Measurements from ENCODE around the gene ANO2.
"Not testable (repeated sequence)": the region's sequence is repeated elsewhere in the genome, so short reads cannot be mapped to it uniquely, and the experiment has no call there.

Gene ANO2

DNA sequence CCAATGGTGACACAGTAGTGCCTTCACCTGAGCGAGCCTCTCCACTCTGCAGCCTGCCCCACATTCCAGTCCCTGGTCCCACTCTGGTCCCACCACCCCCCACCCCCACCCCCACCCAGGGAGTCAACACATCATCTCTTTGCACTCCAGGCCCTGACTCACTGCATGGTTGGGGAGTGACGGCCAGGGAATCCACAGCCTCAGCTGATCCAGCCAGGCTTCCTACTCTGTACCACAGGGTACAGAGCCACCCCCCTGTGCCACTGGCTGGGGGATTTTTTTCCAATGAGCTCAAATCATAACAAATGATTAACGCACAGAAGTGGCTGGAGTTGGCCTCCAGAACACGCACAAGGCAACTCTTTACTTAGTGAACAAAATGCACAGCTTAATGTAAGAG, 279.4 kb downstream of the ANO2 start:
- no peak for DNase-seq (ENCODE audit: low spot score)

DNA sequence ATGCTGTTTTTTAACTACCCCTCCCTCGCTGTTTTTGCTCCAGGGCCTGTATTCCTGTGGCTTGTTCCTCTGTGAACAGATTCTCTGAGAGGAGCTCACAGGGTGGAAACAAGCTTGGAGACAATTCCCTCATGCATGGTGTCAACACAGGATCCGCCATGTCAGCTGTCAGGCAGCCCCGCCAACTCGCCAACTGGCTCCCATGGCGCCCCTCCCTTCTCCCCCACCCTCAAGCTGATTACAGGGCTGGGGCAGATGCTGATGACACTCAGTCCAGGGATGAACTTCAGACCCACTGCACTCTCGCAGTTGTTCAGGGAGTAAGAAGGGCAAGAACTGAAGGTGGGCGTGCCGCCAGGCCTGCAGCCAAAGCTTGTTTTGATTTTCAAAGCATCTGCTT, 283.2 kb downstream of the ANO2 start:
- DNase-seq (ENCODE audit: low spot score), result no peak

DNA sequence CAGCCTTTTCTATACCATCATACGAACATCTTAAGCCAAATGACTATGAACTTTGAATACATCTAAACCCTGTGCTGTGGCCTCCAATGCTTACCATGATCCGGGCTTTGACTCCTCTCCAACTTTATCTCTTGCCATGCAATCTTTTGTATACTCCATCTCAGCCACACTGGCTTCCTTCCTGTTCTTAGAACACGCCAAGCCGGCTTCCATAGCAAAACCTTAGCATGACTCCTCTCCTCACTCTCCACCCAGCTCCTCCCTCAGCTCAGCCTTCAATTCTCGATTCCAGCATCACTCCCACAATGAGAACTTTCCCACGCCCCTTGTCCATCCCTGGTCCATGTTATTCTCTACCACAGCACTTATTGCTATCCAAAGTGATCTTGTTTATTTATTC, 284.8 kb downstream of the ANO2 start:
- no peak for DNase-seq (ENCODE audit: low spot score)

DNA sequence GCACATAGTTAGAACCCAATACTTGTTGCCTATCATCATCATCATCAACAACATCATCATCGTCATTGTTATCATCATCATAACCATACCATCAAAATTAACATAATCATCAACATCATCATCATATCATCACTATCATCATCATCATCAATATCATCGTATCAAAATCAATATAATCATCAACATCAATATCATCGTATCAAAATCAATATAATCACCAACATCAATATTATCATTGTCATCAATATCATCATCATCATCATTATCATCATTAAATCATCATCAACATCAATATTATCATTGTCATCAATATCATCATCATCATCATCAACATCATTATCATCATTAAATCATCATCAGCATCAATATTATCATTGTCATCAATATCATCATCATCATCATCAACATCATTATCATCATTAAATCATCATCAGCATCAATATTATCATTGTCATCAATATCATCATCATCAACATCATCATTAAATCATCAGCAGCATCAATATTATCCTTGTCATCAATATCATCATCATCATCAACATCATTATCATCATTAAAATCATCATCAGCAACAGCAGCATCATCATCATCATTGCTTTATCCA, 286.6 kb downstream of the ANO2 start:
- not testable (repeated sequence) for DNase-seq (ENCODE audit: low spot score)

DNA sequence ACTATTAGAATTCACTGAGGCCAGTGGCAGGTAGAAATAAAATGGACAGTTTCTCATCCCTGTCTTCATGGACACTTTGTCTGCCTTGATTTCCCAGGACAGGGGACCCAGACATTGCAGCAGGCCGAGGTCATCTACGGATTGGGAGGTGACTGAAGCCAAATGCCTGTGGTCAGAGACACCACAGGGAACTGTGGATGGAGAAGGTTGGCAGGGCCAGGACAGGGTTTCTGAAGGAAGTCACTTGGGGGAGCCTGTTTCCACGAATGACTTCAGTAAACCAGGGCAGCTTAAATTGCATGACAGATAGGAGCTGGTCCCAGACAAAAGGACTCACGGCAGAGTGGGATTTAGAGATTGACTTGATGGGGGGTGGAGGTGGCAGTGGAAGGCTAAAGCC, 288.2 kb downstream of the ANO2 start:
- DNase-seq (ENCODE audit: low spot score), result no peak

DNA sequence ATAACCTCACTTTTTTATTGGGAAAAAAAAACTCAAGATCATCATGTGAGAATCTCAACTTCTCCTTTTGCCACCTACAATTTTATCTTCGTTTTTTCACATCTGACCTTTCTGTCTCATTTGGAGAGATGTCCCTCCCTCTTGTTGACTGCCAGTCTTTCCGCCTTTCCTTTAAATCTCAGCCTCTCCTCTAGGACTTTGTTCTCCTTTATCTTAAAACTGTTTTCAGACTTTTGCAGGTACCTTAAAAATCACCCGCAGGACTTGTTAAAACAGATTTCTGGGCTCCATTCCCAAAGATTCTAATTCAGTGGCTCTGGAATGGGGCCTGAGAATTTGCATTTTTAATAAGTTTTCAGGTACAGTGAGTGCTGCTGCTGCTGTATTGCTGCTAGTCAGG, 289.9 kb downstream of the ANO2 start:
- DNase-seq (ENCODE audit: low spot score), result no peak

DNA sequence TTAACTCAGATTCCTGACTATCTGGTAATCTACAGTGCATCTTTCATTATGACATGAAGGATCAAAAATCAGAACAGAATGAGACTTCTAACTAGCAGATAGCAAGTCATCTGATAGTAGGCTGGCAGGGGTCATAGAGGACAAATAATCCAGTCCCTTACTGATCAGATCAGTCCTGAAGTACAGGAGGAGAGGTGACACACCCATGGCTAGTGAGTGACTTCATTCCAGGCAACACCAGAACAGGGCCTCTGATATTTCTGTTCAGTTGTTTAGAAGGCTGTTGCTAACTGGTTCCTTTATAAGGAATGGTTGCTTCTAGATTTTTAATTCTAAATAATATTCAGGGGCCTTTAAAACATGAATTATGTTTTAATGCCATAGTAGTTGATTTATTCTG, 291.0 kb downstream of the ANO2 start:
- DNase-seq (ENCODE audit: low spot score), result no peak

DNA sequence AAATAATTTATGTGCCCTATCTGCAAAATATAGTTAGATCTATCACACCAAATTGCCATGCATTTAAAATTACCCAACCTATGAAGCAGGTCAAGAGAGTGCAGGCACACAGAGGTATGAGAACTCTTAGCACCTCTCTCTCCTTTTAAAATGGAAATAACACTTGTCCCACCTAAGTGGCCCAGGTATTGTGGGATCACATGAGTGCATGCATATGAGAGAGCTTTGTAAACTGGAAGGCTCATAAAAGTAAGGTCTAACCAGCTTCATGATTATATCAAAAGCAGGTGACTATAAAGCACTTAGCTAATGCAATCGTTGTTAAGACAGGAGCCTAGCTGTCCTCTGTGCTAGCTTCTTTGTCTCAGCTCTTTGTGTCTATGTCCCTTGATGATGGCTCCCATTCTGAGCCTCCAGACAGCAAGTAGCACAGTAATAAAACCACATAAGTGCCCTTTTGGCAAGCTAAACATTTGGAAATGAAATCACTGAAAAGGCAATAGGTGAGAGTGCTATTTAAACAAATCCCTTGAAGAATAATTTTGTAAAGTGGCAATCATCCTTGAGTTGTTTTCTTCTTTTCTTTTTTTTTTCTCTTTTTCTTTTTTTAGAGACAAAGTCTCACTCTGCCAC, 294.1 kb downstream of the ANO2 start:
- no peak for DNase-seq (ENCODE audit: low spot score)

DNA sequence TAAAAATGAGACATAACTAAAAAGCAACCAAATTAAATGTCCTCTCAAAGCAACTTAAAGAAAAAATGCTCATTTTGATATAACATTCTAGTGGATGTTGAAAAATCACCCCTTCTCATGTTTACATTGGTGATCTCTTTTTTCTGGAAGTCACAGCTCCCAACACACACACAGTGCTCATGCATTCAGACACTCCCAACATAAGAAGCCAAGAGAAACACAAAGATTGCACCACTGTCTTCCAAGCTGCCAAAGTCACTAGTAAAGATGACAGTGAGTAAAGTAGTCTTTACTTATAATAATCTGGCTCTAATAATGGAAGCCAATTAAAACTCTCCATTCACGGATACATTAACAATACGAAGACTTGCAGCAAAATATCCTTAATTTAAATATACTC, 294.8 kb downstream of the ANO2 start:
- no peak for DNase-seq (ENCODE audit: low spot score)

DNA sequence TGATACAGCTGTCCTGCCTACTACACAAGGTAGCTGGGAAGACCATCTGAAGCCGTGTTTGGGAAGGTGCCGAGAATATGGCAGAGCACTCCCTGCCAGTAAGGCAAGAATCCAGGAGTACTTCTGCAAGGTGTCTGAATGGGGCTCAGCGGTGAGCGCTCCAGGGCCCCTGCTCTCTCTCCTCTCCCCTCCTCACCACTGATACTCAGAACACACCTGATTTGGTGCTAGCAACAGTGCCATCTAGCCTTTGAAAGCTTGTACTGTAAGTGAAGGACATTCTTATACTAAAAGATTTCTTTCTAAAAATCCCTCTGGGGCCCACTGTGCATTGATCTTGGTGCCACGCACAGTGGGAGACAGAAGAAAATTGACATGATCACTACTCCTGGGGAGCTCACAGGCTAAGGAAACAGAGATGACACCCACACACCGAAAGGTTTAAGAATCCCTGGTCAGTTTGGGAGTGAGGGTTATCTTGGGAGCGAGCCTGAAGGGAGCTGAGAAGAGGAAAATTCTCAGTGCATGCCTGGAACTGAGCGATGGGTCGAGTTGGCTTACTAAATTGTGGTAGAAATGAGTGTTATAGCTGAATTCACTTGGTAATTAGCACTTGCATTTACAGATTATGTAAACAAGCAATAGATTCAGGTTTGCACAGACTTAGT, 296.2 kb downstream of the ANO2 start:
- no peak for DNase-seq (ENCODE audit: low spot score)

DNA sequence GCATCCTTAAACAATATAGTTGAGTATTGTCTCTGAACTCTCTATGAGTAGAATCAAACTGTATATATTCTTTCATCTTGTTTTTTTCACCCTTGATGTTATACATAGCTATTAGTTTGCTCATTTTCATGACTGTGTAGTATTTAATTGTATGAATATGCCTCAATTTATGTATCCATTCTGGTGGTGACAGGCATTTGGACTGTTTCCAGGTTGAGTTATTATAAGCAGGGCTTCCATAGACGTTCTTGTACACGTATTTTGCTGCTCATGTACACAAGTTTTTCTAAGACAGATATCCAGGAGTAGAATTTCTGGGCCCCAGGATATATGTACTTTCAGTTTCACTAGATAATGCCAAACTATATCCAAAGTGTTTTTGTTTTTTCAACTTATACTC, 301.8 kb downstream of the ANO2 start:
- DNase-seq (ENCODE audit: low spot score), result no peak

DNA sequence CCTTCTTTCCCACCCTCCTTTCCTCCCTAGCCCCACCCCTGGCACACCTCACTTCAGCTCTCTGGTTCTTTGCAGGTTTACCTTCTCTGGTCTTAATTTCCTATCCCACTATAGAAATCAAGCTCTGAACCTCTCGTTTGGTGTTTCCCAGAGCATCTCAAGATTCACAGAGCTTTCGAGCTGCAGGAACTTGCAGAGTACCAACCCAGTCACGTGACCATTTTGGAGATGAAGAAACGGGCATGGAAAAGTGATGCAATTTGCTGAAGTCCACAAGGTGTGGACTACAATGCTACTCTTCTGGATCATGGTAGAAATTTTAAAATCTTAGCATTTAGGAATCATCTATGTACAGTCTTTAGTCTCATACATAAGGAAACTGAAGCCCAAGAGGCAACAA, 307.4 kb downstream of the ANO2 start:
- DNase-seq (ENCODE audit: low spot score), result no peak

DNA sequence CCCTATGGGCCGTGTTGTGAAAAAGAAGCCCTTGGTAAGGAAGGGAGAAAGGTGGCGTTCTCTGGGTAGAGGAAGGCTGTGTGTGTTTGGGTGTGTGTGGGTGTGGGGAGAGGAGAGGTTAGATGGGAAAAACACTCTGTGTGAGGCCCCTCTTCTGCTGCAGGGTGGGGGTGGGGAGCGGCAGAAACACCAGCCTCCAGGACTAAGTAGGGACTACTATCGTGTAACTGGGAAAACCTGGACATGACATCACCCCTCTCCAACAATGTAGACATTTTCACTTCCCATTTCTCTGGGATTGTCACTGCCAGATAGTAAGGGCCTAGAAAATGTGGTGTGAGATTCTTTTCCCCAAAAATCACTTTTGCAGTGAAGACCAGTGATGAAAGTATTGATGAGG, 308.2 kb downstream of the ANO2 start:
- no peak for DNase-seq (ENCODE audit: low spot score)

DNA sequence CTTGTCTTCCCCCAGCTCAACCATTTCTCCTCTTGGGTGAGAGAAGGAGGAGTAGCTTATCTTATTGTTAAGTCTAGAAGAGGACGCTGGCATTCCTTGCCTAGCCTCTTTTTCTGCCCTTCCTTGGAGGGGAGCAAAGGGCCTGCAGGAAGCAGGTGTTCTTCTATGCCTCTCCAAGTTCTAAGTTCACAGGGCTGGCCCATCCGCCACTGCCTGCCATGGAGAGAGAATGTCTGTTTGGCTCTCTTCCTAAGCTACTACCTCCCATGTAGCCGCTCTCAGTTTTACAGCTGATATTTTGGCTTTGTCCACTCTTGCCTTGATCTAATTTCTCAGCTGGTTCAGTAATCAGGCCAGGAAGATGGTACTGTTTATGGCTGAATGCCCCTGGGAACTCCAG, 312.0 kb downstream of the ANO2 start:
- DNase-seq (ENCODE audit: low spot score), result no peak

DNA sequence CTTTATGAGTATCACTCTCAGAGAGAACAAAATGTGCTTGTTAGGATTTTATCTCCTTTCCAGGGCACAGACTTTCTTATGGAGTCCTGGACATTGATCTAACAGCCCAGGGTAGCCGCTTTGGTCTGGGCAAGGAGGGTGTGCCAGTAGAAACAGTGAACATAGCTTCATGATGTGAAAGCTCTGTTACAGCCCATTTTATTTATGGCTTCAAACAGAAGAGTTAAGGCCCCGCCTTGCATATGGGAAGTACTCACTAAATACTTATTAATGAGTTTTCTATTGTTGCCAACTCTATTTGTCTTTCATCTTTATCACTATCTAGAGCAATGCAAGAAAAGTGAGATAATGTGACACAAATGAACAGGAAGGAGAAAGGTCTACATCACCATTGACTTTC, 312.6 kb downstream of the ANO2 start:
- no peak for DNase-seq (ENCODE audit: low spot score)

DNA sequence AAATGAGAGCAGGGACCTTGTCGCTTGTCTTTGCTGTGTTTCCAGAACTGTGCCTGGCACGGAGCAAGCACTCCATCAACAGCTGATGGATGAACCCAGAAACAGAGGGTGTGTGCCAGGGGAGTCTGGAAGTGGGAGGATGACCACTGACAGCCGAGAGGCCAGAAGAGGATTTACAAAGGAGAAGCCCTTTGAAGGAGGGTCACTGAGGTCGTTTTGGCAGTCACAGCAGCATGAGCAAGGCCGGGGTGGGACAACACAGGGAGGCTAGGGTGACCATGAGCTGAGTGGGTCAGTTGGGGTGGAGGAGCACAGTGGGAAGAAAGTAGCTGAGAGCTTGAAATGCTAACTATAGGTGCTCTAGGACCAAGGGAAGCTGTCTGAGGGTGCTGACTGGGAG, 313.6 kb downstream of the ANO2 start:
- no peak for DNase-seq (ENCODE audit: low spot score)

DNA sequence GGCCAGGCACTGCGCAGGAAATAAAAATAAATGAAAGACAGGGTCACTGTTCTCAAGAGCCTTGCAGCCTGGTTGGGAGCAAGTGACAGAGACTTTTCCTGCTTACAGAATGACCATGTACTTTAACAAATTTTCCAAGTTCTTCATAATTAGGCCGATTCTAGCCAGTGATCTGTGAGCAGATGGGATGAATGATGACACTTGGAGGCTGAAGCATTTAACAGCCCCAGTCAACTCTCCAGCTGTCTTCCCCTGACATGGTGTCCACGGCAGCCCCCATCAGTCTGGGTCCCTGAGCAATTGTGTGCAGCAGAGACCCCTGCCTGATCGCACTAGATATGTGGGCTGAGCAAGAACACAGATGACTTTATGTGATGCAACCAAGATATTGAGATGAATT, 314.3 kb downstream of the ANO2 start:
- DNase-seq (ENCODE audit: low spot score), result no peak

DNA sequence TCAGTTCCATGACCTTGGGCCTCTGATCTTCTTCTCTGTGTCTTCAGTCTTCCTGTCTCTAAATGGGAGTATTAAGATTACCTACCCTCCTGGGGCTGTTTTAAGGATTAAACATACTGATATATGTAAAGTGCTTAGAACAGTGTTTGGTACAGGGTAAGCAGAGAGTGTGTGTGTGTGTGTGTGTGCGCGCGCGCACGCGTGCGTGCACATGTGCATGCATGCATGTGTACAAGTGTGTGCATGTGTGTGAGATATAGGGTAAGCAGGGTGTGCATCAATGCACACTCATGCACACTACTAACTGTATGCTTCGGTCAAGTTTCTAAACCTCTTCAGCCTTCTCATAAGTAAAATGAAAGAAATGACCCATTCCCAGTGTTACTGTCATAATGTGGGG, 316.6 kb downstream of the ANO2 start:
- DNase-seq (ENCODE audit: low spot score), result no peak

DNA sequence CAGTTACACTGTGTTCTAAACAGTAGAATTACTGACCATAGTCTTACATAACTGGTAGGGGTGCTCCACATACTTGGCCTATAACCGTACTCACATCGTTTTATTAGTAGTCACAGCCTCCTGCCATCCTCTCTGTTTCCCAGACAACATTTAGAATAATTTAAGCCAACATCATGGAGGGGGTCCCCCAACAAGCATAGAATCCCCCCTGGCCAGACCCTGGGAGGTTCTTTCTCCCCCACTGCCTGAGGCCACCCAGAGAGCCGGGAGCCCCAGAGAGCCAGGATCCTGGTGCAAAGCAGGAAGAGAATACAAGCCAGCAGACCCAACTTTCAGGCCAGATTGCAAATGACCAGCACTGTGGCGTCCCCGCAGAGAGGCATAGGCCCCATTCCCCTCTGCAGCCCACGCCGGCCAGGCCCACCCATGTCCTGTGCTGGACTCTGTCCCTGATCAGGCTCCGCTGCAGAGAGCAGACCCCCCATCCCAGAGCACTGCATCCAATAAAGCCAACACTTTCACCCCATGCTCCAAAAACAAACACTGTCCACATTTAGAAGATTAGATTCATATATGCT, 317.9 kb downstream of the ANO2 start:
- DNase-seq (ENCODE audit: low spot score), result no peak

DNA sequence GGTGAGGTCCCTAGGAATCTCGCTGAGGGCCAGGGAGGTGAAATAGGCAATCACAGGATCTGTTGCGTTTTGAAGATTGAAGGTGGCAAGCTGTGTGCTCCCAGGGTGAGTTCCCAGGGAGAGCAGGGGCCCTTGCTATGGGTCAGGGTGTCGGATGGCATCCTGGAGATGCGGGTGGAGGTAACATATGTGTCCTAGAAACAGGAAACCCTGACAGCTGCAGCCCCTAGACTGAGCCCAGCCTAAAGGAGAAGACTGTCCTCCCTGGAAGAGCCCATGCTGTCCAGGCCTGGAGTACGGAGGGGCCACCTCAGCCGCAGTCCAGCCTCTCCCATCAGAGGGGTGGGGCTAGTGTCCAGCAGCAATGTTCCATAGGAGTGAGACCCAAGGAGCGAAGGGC, 318.9 kb downstream of the ANO2 start:
- DNase-seq (ENCODE audit: low spot score), result no peak

DNA sequence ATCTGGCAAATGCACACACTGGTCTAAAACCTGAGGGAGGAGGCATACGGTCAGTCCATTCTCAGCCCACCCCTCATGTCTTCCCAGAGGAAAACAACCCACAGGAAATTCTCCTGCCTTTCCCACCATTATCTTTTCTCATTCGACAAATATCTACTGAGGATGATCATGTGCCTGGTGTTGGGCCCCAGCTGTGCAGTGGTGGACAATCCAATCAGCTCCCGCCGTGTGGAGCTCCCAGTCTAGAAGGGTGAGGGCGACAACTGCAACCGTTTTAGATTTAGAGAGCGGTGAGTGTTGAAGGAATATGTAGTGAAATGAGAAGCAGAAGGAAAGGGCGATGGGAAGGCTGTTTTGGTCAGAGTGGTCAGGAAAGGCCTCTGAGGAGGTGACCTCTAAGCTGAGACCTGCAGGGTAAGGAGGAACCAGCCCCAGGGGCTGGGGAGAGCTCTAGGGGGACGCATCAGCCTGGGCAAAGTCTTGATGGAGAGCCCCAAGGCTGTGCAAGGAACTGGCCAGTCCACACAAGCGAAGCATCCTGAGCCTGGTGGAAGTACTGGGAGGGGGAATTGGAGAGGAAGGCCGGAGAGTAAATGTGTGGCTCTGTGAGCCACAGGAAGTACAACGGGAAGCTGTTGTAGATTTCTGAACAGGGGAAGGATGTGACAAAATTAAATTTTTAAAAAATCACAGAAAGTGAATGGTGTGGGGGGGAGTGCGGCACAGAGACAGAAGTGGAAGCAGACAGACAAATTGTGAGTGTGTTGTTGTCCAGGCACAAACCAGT, 320.4 kb downstream of the ANO2 start:
- DNase-seq (ENCODE audit: low spot score), result no peak

DNA sequence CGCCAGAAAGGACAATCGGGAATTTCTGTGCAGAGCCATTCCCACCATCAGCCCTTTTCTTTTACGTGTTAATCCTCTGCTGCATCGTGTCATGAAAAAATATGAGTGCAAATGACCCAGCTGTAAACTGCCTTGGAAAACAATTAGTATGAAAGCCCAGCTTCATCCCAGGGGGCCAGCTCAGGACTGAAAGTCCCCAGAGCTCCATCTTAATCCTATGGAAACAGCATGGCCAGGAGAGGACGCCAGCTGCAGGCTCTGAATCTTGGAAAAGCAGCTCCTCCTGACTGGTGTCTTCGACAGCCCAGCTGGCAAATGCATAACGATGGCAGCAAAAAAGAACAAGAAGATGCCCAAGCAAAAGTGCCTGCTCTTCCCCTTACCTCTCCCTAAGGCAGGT, 321.6 kb downstream of the ANO2 start:
- DNase-seq (ENCODE audit: low spot score), result no peak

DNA sequence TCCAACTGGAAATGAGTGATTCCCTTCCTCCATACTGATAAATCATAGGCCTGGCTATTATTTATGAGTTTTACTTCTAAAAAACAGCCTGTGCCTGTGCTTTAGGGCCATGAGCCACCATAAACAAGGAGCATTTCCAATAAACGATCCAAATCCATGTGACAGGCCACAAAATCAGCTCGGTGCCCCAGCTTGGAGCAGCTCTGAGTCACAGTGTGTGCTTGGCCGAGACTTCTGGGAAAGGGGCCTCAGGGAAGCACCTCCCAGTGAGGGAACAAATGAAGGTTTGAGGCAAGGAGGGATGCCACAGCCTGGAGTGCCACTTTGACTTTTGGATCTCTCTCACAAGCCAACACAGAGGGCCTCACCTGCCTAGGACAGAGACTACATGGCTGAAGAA, 322.8 kb downstream of the ANO2 start:
- DNase-seq (ENCODE audit: low spot score), result no peak

Data from hematopoietic multipotent progenitor cell treated with erythropoietin and hydrocortisone succinate and interleukin-3 and kit ligand, for 17 days (in vitro differentiated cells).